Suprapubic skin (tissue), 3 donors: Measurements from ENCODE around the gene FUT7.

ENCODE experiments used
- CTCF ChIP-seq, 2 donors: fragments of 200-600 bp in 1 of 2; fragments of 450-650 bp in 1 of 2; sonication (generic) in 1 of 2; IDR thresholded peaks; one replicate each; pipeline ENCODE4 v1.5.1; 2016 to 2019; ENCODE audit warnings: antibody characterized with exemption in 2 of 2, mild to moderate bottlenecking in 1 of 2, moderate library complexity in 1 of 2
- POLR2A ChIP-seq, 2 donors: fragments of 450-650 bp; IDR thresholded peaks; one replicate each; pipeline ENCODE4 v1.6.1; 2017; ENCODE audit warnings: antibody characterized with exemption in 2 of 2, mild to moderate bottlenecking in 2 of 2, moderate library complexity in 2 of 2

- no peak for TF ChIP-seq CTCF (IDR thresholded peaks at IDR 0.05)
- TF ChIP-seq POLR2A (IDR thresholded peaks at IDR 0.05) = no peak
These were observed 45.3 kb upstream of the FUT7 start, which contains the start of gene UAP1L1 for GRCh38 chr9:137077010-137077747.
